Vagina (tissue), 2 donors: ENCODE data around the gene LTBP2. TPM values are rescaled to one million over a fixed set of nuclear protein-coding genes. Genes with fewer than 3 reads are reported as not detected.
A peak's percentile ranks its signal among the peaks of the same experiment; 100 is the strongest.

ENCODE experiments used
- DNase-seq, 2 donors: peaks; one replicate each; pipeline ENCODE4 v3.0.0-alpha.2; 2017; ENCODE audit errors: extremely low spot score in 2 of 2
- H3K27ac ChIP-seq: fragments of 200-600 bp; sonication (generic); one replicate; pipeline ENCODE4 v1.5.1; 2019
- H3K27me3 ChIP-seq: fragments of 200-600 bp; sonication (generic); one replicate; pipeline ENCODE4 v1.5.1; 2019
- H3K36me3 ChIP-seq, 2 donors: fragments of 200-600 bp; sonication (generic); one replicate each; pipeline ENCODE4 v1.5.1; 2017 to 2019
- H3K4me1 ChIP-seq: fragments of 200-600 bp; sonication (generic); one replicate; pipeline ENCODE4 v1.5.1; 2019
- H3K4me3 ChIP-seq, 2 donors: fragments of 200-600 bp; sonication (generic); 1 replicate in 1 of 2; 2 replicates in 1 of 2; pipeline ENCODE4 v1.5.1; 2016 to 2019
- H3K9me3 ChIP-seq: fragments of 200-600 bp; sonication (generic); one replicate; pipeline ENCODE4 v1.5.1; 2019
- POLR2A ChIP-seq, 2 donors: fragments of 450-650 bp; IDR thresholded peaks; one replicate each; pipeline ENCODE4 v1.6.1; 2017; ENCODE audit warnings: antibody characterized with exemption in 2 of 2, mild to moderate bottlenecking in 2 of 2, moderate library complexity in 2 of 2
- POLR2AphosphoS5 ChIP-seq, 2 donors: sonication (generic); formaldehyde crosslinking; IDR thresholded peaks; one replicate each; pipeline ENCODE4 v1.9.0; 2017; ENCODE audit warnings: antibody characterized with exemption in 2 of 2, mild to moderate bottlenecking in 2 of 2, low read depth in 1 of 2; ENCODE audit not compliant: insufficient read depth in 1 of 2
- intact Hi-C: fragments of 100-400 bp; cut with DNase I; formaldehyde crosslinking; loops from one replicate; pipeline ENCODE4 v1.15.1; 2023
- total RNA-seq: library from RNA; depleted of rRNA; stranded (reverse); fragments of >200 nt; gene quantifications from one replicate; pipeline ENCODE4 v1.2.3, GENCODE V29; 2016
- TF ChIP-seq, protein P1 (sequence below), 3 experiments: fragments of 450-650 bp in 2 of 3; fragments of 200-600 bp in 1 of 3; sonication (generic) in 1 of 3; IDR thresholded peaks; one replicate each; pipeline ENCODE4 v1.5.1; 2017 to 2019; ENCODE audit warnings: antibody characterized with exemption in 3 of 3, mild to moderate bottlenecking in 2 of 3, moderate library complexity in 2 of 3

The LTBP2 gene
- total RNA-seq, 1 donor from 2014 or later = 52.5 TPM

GRCh38 chr14:74593241-74593953, 18.6 kb downstream of the LTBP2 start:
- Histone ChIP-seq H3K27me3 (no peaks in the 10 kb centered on the region), H3K4me1 (peaks cover 84% of the 10 kb centered on the region), H3K27ac (peak overlapping the region; percentile 86), H3K36me3 (no peaks in the 10 kb centered on the region), H3K9me3 (no peaks in the 10 kb centered on the region), H3K4me3 (no peak overlapping the region)
- TF ChIP-seq, protein P1, sequence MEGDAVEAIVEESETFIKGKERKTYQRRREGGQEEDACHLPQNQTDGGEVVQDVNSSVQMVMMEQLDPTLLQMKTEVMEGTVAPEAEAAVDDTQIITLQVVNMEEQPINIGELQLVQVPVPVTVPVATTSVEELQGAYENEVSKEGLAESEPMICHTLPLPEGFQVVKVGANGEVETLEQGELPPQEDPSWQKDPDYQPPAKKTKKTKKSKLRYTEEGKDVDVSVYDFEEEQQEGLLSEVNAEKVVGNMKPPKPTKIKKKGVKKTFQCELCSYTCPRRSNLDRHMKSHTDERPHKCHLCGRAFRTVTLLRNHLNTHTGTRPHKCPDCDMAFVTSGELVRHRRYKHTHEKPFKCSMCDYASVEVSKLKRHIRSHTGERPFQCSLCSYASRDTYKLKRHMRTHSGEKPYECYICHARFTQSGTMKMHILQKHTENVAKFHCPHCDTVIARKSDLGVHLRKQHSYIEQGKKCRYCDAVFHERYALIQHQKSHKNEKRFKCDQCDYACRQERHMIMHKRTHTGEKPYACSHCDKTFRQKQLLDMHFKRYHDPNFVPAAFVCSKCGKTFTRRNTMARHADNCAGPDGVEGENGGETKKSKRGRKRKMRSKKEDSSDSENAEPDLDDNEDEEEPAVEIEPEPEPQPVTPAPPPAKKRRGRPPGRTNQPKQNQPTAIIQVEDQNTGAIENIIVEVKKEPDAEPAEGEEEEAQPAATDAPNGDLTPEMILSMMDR (IDR thresholded peaks at IDR 0.05) = no peak
- TF ChIP-seq POLR2A (IDR thresholded peaks at IDR 0.05) = no peak
- no peak for TF ChIP-seq POLR2AphosphoS5 (IDR thresholded peaks at IDR 0.05; ENCODE audit: insufficient read depth in 1 of 2, low read depth in 1 of 2)
- no peak for DNase-seq
- intact Hi-C loops = no loop called here

DNA sequence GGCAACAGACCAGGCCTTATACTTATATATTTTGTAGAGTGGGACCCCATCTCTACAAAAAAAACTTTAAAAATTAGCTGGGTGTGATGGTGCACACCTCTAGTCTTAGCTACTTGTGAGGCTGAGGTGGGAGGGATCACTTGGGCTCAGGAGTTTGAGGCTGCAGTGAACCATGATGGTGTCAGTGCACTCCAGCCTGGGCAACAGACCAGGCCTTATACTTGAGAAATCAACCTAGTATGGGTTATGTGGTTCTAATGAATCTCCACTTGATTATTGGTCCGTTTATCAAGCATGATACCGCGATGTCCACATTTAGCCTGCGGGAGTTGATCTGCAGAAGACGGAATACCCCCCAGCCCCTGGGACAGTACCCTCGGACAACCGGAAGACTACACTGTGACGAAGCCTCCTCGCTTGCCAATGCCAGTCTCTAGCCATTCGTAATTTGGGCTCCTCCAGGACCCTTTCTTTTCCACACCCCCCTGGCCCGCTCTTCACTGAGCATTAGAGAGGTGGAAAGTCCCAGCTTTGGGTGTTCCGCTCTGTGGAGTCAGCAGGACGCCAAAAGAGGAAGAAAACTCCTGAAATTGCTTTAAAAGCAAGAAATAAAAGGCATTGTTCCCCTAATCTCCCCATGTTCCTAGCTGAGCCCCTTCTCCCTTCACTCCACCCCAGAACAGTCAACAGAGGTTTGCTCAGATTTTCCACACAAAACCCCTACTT, 19.4 kb downstream of the LTBP2 start:
- intact Hi-C loops = no loop called here
- Histone ChIP-seq H3K27ac (peak overlapping the region; percentile 86), H3K4me3 (no peak overlapping the region), H3K27me3 (no peaks in the 10 kb centered on the region), H3K9me3 (no peaks in the 10 kb centered on the region), H3K36me3 (no peaks in the 10 kb centered on the region), H3K4me1 (peaks cover 78% of the 10 kb centered on the region)
- TF ChIP-seq POLR2AphosphoS5 (IDR thresholded peaks at IDR 0.05; ENCODE audit: insufficient read depth in 1 of 2, low read depth in 1 of 2) = no peak
- TF ChIP-seq POLR2A (IDR thresholded peaks at IDR 0.05) = no peak
- TF ChIP-seq, protein P1 (IDR thresholded peaks at IDR 0.05) = no peak
- no peak for DNase-seq

GRCh38 chr14:74591899-74592298, 20.1 kb downstream of the LTBP2 start:
- Histone ChIP-seq H3K27ac (peak overlapping the region; percentile 86), H3K27me3 (no peaks in the 10 kb centered on the region), H3K4me1 (peaks cover 71% of the 10 kb centered on the region), H3K4me3 (no peak overlapping the region), H3K36me3 (no peaks in the 10 kb centered on the region), H3K9me3 (no peaks in the 10 kb centered on the region)
- intact Hi-C loops = no loop called here
- DNase-seq = no peak
- TF ChIP-seq, protein P1 (IDR thresholded peaks at IDR 0.05) = no peak
- TF ChIP-seq POLR2A (IDR thresholded peaks at IDR 0.05) = no peak
- TF ChIP-seq POLR2AphosphoS5 (IDR thresholded peaks at IDR 0.05; ENCODE audit: insufficient read depth in 1 of 2, low read depth in 1 of 2) = no peak

- H3K4me1 ChIP-seq = peaks cover 66% of the 10 kb centered on the region
- peak overlapping the region; percentile 86 for H3K27ac ChIP-seq
- no peaks in the 10 kb centered on the region for H3K36me3 ChIP-seq
- no peaks in the 10 kb centered on the region for H3K27me3 ChIP-seq
- DNase-seq = no peak
- TF ChIP-seq POLR2AphosphoS5 (IDR thresholded peaks at IDR 0.05; ENCODE audit: insufficient read depth in 1 of 2, low read depth in 1 of 2) (no peak), POLR2A (IDR thresholded peaks at IDR 0.05) (no peak)
- TF ChIP-seq, protein P1 (IDR thresholded peaks at IDR 0.05) = no peak
- no peak overlapping the region for H3K4me3 ChIP-seq
- intact Hi-C loops = no loop called here
- H3K9me3 ChIP-seq = no peaks in the 10 kb centered on the region
Observed at GRCh38 chr14:74591394-74591793, 20.6 kb downstream of the LTBP2 start.
